HEK293 (cell line): Measurements from ENCODE around the gene MAEA.

Experiments used
- CTCF ChIA-PET: fragments of 350-600 bp; formaldehyde crosslinking; extraction: SDS; loops from one replicate; lab custom pipeline; 2021; ENCODE audit warnings: antibody characterized with exemption; lab: Yijun Ruan, JAX
- POLR2A ChIA-PET: fragments of 300-600 bp; formaldehyde crosslinking; extraction: SDS; loops from one replicate; lab custom pipeline; 2020; ENCODE audit warnings: antibody characterized with exemption, inconsistent platforms; lab: Yijun Ruan, JAX
- H3K27ac ChIP-seq: fragments of 200-500 bp; sonication (Bioruptor generic); 2 replicates; pipeline ENCODE4 v1.5.1; 2014; ENCODE audit warnings: low read depth, low read length, control low read depth, inconsistent platforms; ENCODE audit errors: extremely low read depth
- H3K36me3 ChIP-seq, 2 experiments: fragments of 200-500 bp in 1 of 2; sonication (Bioruptor generic) in 1 of 2; 1 replicate in 1 of 2; 2 replicates in 1 of 2; pipeline ENCODE4 v1.5.1; 2014 to 2017; ENCODE audit warnings: inconsistent platforms in 2 of 2, low read length in 2 of 2; ENCODE audit not compliant: control insufficient read depth in 2 of 2, insufficient read depth in 1 of 2
- H3K4me1 ChIP-seq: fragments of 200-500 bp; sonication (Bioruptor generic); 2 replicates; pipeline ENCODE4 v1.5.1; 2014; ENCODE audit warnings: mild to moderate bottlenecking, low read length, inconsistent platforms; ENCODE audit not compliant: control insufficient read depth, insufficient read depth
- H3K4me3 ChIP-seq: 2 replicates; pipeline ENCODE4 v1.5.1; 2011; ENCODE audit warnings: low read depth, mild to moderate bottlenecking, control low read depth, low read length, moderate library complexity
- H3K9me3 ChIP-seq: fragments of 200-500 bp; sonication (Bioruptor generic); 2 replicates; pipeline ENCODE4 v1.5.1; 2014; ENCODE audit warnings: low read depth, low read length, inconsistent platforms; ENCODE audit not compliant: control insufficient read depth, insufficient read depth
- MEIS1 ChIP-seq: sonication (generic); formaldehyde crosslinking; IDR thresholded peaks from 2 replicates; pipeline ENCODE4 v1.8.1; 2022; ENCODE audit warnings: missing genetic modification reagents, mild to moderate bottlenecking, borderline replicate concordance
- MYNN ChIP-seq: fragments of 450-650 bp; formaldehyde crosslinking; IDR thresholded peaks from 2 replicates; pipeline ENCODE4 v1.5.1; 2016; ENCODE audit warnings: missing biosample characterization, missing genetic modification characterization, borderline replicate concordance
- TRIM28 ChIP-seq: IDR thresholded peaks from 2 replicates; pipeline ENCODE4 v1.6.1; 2011; ENCODE audit warnings: low read length, control low read depth, borderline replicate concordance
- ZEB2 ChIP-seq: fragments of 450-650 bp; formaldehyde crosslinking; IDR thresholded peaks from 2 replicates; pipeline ENCODE4 v1.5.1; 2016; ENCODE audit warnings: missing biosample characterization, missing genetic modification characterization
- ZNF140 ChIP-seq: fragments of 450-650 bp; formaldehyde crosslinking; IDR thresholded peaks from 2 replicates; pipeline ENCODE4 v1.5.1; 2016; ENCODE audit warnings: missing biosample characterization, missing genetic modification characterization
- ZNF2 ChIP-seq: fragments of 450-650 bp; formaldehyde crosslinking; IDR thresholded peaks from 2 replicates; pipeline ENCODE4 v1.5.1; 2016; ENCODE audit warnings: missing biosample characterization, missing genetic modification characterization
- ZNF202 ChIP-seq: fragments of 450-650 bp; formaldehyde crosslinking; IDR thresholded peaks from 2 replicates; pipeline ENCODE4 v1.5.1; 2016; ENCODE audit warnings: missing biosample characterization, missing genetic modification characterization, borderline replicate concordance
- ZNF211 ChIP-seq: fragments of 450-650 bp; formaldehyde crosslinking; IDR thresholded peaks from 2 replicates; pipeline ENCODE4 v1.5.1; 2016; ENCODE audit warnings: low read depth, missing biosample characterization, missing genetic modification characterization
- ZNF391 ChIP-seq: fragments of 450-650 bp; formaldehyde crosslinking; IDR thresholded peaks from 2 replicates; pipeline ENCODE4 v1.5.1; 2016; ENCODE audit warnings: low read depth, missing biosample characterization, missing genetic modification characterization, borderline replicate concordance
- ZNF394 ChIP-seq: fragments of 450-650 bp; formaldehyde crosslinking; IDR thresholded peaks from 2 replicates; pipeline ENCODE4 v1.5.1; 2016; ENCODE audit warnings: missing biosample characterization, missing genetic modification characterization, mild to moderate bottlenecking, moderate library complexity, borderline replicate concordance
- ZNF629 ChIP-seq: fragments of 450-650 bp; formaldehyde crosslinking; IDR thresholded peaks from 2 replicates; pipeline ENCODE4 v1.5.1; 2017; ENCODE audit warnings: missing biosample characterization, missing genetic modification characterization
- ZXDB ChIP-seq: fragments of 450-650 bp; formaldehyde crosslinking; IDR thresholded peaks from 2 replicates; pipeline ENCODE4 v1.5.1; 2016; ENCODE audit warnings: missing biosample characterization, missing genetic modification characterization
- TF ChIP-seq, protein P1 (sequence below): fragments of 450-650 bp; formaldehyde crosslinking; IDR thresholded peaks from 2 replicates; pipeline ENCODE4 v1.5.1; 2016; ENCODE audit warnings: missing biosample characterization, missing genetic modification characterization
- TF ChIP-seq, protein P2 (sequence below): fragments of 450-650 bp; formaldehyde crosslinking; conservative IDR thresholded peaks from 2 replicates; pipeline ENCODE4 v1.5.1; 2016; ENCODE audit warnings: low read depth, missing biosample characterization, missing genetic modification characterization
- TF ChIP-seq, protein P3 (sequence below): fragments of 450-650 bp; formaldehyde crosslinking; IDR thresholded peaks from 2 replicates; pipeline ENCODE4 v1.5.1; 2017; ENCODE audit warnings: missing biosample characterization, missing genetic modification characterization
- TF ChIP-seq, protein P4 (sequence below): fragments of 450-650 bp; formaldehyde crosslinking; IDR thresholded peaks from 2 replicates; pipeline ENCODE4 v1.5.1; 2016; ENCODE audit warnings: missing biosample characterization, missing genetic modification characterization
- TF ChIP-seq, protein P5 (sequence below): fragments of 450-650 bp; formaldehyde crosslinking; IDR thresholded peaks from 2 replicates; pipeline ENCODE4 v1.5.1; 2016; ENCODE audit warnings: missing biosample characterization, missing genetic modification characterization
- TF ChIP-seq, protein P6 (sequence below): fragments of 450-650 bp; formaldehyde crosslinking; IDR thresholded peaks from 2 replicates; pipeline ENCODE4 v1.5.1; 2016; ENCODE audit warnings: missing biosample characterization, missing genetic modification characterization

Gene MAEA

DNA sequence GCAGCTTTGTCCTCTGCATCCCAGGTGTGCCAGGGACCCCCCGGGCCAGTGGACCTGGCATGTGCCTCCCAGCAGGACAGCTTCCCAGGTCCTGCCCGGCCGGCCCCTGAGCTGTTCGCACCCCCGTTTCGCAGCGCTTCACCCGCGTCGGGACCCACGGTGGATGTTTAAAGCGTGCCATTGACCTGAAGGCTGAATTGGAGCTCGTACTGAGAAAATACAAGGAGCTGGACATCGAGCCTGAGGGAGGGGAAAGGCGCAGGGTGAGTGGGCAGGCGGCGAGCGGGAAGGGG, 65.2 kb downstream of the MAEA start (continued):
- TF ChIP-seq ZNF391 (tag by site-specific recombination) (no peak), ZNF202 (tag by site-specific recombination) (no peak), ZNF2 (tag by site-specific recombination) (no peak), MEIS1 (CRISPR knock-in tag) (no peak), ZNF629 (tag by site-specific recombination) (no peak)
- TF ChIP-seq, all 188 proteins: peak for 0

DNA sequence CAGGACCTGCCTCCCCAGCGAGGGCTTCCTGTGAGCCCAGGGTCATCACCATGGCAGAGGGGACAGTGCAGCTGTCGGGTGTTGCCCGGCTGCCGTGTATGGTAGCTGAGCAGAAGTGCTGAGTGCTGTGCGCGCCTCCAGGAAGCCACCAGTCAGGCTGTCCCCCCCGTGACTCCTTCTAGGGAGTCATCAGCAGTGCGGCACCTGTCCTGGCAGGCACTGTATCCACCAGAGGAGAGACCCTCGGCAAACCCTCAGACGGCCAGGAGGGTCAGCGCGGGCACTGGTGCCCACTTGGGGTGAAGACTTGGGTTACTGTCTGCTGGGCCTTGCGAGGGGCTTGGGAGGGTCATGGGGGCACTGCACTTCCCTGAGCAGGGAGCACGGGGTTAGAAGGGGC, 65.7 kb downstream of the MAEA start:
- Histone ChIP-seq H3K27ac (no peak overlapping the region), H3K36me3 (peaks cover 0 to 78% of the 10 kb centered on the region in 2 experiments; a peak in 1 of 3 replicates), H3K4me3 (no peak overlapping the region), H3K9me3 (no peaks in the 10 kb centered on the region), H3K4me1 (no peaks in the 10 kb centered on the region)
- no peak for TF ChIP-seq ZNF394 (tag by site-specific recombination)
- TF ChIP-seq ZXDB (tag by site-specific recombination) = no peak
- TF ChIP-seq, protein P1, sequence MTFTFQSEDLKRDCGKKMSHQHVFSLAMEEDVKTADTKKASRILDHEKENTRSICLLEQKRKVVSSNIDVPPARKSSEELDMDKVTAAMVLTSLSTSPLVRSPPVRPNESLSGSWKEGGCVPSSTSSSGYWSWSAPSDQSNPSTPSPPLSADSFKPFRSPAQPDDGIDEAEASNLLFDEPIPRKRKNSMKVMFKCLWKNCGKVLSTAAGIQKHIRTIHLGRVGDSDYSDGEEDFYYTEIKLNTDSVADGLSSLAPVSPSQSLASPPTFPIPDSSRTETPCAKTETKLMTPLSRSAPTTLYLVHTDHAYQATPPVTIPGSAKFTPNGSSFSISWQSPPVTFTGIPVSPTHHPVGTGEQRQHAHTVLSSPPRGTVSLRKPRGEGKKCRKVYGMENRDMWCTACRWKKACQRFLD = no peak
- TF ChIP-seq ZNF211 (tag by site-specific recombination) = no peak
- TF ChIP-seq, protein P2, sequence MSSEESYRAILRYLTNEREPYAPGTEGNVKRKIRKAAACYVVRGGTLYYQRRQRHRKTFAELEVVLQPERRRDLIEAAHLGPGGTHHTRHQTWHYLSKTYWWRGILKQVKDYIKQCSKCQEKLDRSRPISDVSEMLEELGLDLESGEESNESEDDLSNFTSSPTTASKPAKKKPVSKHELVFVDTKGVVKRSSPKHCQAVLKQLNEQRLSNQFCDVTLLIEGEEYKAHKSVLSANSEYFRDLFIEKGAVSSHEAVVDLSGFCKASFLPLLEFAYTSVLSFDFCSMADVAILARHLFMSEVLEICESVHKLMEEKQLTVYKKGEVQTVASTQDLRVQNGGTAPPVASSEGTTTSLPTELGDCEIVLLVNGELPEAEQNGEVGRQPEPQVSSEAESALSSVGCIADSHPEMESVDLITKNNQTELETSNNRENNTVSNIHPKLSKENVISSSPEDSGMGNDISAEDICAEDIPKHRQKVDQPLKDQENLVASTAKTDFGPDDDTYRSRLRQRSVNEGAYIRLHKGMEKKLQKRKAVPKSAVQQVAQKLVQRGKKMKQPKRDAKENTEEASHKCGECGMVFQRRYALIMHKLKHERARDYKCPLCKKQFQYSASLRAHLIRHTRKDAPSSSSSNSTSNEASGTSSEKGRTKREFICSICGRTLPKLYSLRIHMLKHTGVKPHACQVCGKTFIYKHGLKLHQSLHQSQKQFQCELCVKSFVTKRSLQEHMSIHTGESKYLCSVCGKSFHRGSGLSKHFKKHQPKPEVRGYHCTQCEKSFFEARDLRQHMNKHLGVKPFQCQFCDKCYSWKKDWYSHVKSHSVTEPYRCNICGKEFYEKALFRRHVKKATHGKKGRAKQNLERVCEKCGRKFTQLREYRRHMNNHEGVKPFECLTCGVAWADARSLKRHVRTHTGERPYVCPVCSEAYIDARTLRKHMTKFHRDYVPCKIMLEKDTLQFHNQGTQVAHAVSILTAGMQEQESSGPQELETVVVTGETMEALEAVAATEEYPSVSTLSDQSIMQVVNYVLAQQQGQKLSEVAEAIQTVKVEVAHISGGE (tag by site-specific recombination) = no peak
- TF ChIP-seq ZEB2 (tag by site-specific recombination) = no peak
- no peak for TF ChIP-seq MYNN
- TF ChIP-seq, protein P3, sequence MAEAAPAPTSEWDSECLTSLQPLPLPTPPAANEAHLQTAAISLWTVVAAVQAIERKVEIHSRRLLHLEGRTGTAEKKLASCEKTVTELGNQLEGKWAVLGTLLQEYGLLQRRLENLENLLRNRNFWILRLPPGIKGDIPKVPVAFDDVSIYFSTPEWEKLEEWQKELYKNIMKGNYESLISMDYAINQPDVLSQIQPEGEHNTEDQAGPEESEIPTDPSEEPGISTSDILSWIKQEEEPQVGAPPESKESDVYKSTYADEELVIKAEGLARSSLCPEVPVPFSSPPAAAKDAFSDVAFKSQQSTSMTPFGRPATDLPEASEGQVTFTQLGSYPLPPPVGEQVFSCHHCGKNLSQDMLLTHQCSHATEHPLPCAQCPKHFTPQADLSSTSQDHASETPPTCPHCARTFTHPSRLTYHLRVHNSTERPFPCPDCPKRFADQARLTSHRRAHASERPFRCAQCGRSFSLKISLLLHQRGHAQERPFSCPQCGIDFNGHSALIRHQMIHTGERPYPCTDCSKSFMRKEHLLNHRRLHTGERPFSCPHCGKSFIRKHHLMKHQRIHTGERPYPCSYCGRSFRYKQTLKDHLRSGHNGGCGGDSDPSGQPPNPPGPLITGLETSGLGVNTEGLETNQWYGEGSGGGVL = no peak
- TF ChIP-seq, protein P4, sequence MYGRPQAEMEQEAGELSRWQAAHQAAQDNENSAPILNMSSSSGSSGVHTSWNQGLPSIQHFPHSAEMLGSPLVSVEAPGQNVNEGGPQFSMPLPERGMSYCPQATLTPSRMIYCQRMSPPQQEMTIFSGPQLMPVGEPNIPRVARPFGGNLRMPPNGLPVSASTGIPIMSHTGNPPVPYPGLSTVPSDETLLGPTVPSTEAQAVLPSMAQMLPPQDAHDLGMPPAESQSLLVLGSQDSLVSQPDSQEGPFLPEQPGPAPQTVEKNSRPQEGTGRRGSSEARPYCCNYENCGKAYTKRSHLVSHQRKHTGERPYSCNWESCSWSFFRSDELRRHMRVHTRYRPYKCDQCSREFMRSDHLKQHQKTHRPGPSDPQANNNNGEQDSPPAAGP (tag by site-specific recombination) = no peak
- TF ChIP-seq, protein P5, sequence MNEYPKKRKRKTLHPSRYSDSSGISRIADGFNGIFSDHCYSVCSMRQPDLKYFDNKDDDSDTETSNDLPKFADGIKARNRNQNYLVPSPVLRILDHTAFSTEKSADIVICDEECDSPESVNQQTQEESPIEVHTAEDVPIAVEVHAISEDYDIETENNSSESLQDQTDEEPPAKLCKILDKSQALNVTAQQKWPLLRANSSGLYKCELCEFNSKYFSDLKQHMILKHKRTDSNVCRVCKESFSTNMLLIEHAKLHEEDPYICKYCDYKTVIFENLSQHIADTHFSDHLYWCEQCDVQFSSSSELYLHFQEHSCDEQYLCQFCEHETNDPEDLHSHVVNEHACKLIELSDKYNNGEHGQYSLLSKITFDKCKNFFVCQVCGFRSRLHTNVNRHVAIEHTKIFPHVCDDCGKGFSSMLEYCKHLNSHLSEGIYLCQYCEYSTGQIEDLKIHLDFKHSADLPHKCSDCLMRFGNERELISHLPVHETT = no peak
- TF ChIP-seq, protein P6, sequence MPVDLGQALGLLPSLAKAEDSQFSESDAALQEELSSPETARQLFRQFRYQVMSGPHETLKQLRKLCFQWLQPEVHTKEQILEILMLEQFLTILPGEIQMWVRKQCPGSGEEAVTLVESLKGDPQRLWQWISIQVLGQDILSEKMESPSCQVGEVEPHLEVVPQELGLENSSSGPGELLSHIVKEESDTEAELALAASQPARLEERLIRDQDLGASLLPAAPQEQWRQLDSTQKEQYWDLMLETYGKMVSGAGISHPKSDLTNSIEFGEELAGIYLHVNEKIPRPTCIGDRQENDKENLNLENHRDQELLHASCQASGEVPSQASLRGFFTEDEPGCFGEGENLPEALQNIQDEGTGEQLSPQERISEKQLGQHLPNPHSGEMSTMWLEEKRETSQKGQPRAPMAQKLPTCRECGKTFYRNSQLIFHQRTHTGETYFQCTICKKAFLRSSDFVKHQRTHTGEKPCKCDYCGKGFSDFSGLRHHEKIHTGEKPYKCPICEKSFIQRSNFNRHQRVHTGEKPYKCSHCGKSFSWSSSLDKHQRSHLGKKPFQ (tag by site-specific recombination) = no peak
- no peak for TF ChIP-seq TRIM28
- no peak for TF ChIP-seq ZNF140 (tag by site-specific recombination)
- CTCF ChIA-PET = interaction anchor here (0.6 to 2.7 kb wide), 8 partner anchors 157 to 364 kb away, joined by 3 to 14 read pairs (median 4); no protein-coding TSS in a partner anchor
- POLR2A ChIA-PET = no interaction called here
